Lower lobe of right lung (tissue), 2 donors: ENCODE data around the gene STARD8. TPM values are rescaled to one million over a fixed set of nuclear protein-coding genes. Genes with fewer than 3 reads are reported as not detected.

Source experiments
- ATAC-seq, 2 donors: fragments of 200-7000 bp; cut with Tn5 transposase; one replicate each; pipeline ENCODE4 v1.9.1; 2020 to 2022; ENCODE audit warnings: mild to moderate bottlenecking in 2 of 2, moderate library complexity in 2 of 2
- DNase-seq: peaks from one replicate; pipeline ENCODE4 v3.0.0-alpha.2; 2020
- H3K27ac ChIP-seq: fragments of 200-600 bp; one replicate; pipeline ENCODE4 v1.8.0; 2022
- H3K27me3 ChIP-seq: fragments of 200-600 bp; one replicate; pipeline ENCODE4 v1.8.0; 2022; ENCODE audit warnings: low read depth
- H3K36me3 ChIP-seq: fragments of 200-600 bp; one replicate; pipeline ENCODE4 v1.8.0; 2022; ENCODE audit warnings: mild to moderate bottlenecking
- H3K4me1 ChIP-seq: fragments of 200-600 bp; one replicate; pipeline ENCODE4 v1.8.0; 2022
- H3K4me3 ChIP-seq: fragments of 200-600 bp; one replicate; pipeline ENCODE4 v1.8.0; 2022; ENCODE audit warnings: mild to moderate bottlenecking
- H3K9me3 ChIP-seq: fragments of 200-600 bp; one replicate; pipeline ENCODE4 v1.8.0; 2022
- intact Hi-C: fragments of 100-400 bp; cut with DNase I; formaldehyde crosslinking; loops from one replicate; pipeline ENCODE4 v1.11.0; 2022
- total RNA-seq: library from RNA; stranded (reverse); fragmentation: NEBNext Ultra II Directional; extraction: Animal tissue kit (Norgen Biotek cat#: 25700); gene quantifications from one replicate; pipeline ENCODE4 v1.2.1, GENCODE V29; 2021
- TF ChIP-seq, protein P1 (sequence below): fragments of 200-600 bp; IDR thresholded peaks from one replicate; pipeline ENCODE4 v1.8.0; 2022; ENCODE audit warnings: antibody characterized with exemption, mild to moderate bottlenecking
- donor health status: DM: no; HTN: yes; CAD: no; lungs with severe emphysema.

The STARD8 gene
- total RNA-seq, 1 donor from 2014 or later, result 36.5 TPM

DNA sequence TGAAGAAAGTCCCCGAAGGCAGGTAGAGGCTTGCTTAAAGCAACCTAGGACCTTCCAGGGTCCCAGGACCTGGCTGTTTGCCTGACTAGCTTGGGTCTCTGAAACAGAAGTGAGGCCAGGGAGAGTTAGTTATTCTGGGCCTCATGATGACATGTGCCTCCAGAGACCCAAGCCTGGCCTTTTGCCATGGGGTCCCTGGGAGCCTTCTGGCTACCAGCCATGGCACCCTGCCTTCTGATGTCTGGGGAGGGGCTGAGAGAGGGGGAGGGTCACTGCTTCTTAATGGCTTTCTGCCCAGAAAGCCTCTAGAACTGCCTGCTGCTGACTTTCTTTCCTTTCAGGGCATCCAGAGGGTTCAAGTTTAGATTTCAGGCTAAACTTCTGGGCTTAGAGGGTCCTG is 1.0 kb upstream of the STARD8 start:
- DNase-seq (no peak), ATAC-seq (no peak)
- no peaks in the 10 kb centered on the region for H3K27me3 ChIP-seq
- no peak overlapping the region for H3K4me3 ChIP-seq
- TF ChIP-seq, protein P1, sequence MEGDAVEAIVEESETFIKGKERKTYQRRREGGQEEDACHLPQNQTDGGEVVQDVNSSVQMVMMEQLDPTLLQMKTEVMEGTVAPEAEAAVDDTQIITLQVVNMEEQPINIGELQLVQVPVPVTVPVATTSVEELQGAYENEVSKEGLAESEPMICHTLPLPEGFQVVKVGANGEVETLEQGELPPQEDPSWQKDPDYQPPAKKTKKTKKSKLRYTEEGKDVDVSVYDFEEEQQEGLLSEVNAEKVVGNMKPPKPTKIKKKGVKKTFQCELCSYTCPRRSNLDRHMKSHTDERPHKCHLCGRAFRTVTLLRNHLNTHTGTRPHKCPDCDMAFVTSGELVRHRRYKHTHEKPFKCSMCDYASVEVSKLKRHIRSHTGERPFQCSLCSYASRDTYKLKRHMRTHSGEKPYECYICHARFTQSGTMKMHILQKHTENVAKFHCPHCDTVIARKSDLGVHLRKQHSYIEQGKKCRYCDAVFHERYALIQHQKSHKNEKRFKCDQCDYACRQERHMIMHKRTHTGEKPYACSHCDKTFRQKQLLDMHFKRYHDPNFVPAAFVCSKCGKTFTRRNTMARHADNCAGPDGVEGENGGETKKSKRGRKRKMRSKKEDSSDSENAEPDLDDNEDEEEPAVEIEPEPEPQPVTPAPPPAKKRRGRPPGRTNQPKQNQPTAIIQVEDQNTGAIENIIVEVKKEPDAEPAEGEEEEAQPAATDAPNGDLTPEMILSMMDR, result no peak
- no peak overlapping the region for H3K27ac ChIP-seq
- no peaks in the 10 kb centered on the region for H3K36me3 ChIP-seq
- no peaks in the 10 kb centered on the region for H3K4me1 ChIP-seq
- no peaks in the 10 kb centered on the region for H3K9me3 ChIP-seq
- intact Hi-C loops, result no loop called here

- intact Hi-C loops, result no loop called here
- ATAC-seq, result no peak
- TF ChIP-seq, protein P1, result no peak
- H3K9me3 ChIP-seq, result no peaks in the 10 kb centered on the region
- no peaks in the 10 kb centered on the region for H3K27me3 ChIP-seq
- no peak overlapping the region for H3K27ac ChIP-seq
- H3K36me3 ChIP-seq, result no peaks in the 10 kb centered on the region
- DNase-seq, result no peak
- no peak overlapping the region for H3K4me3 ChIP-seq
- no peaks in the 10 kb centered on the region for H3K4me1 ChIP-seq
Measured at GRCh38 chrX:68648960-68649359, 1.5 kb downstream of the STARD8 start.

DNA sequence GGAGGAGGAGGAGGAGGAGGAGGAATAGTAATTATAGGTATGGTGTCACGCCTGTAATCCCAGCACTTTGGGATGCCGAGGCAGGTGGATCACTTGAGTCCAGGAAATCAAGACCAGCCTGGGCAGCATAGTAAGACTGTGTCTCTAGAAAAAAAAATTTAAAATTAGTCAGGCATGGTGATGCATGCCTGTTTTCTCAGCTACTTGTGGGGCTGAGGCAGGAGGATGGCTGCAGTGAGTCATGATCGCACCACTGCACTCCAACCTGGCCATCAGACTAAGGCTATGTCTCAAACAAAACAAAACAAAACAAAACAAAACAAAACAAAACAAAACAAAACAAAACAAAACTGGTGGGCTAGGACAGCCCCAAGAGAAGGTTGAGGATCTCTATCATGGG is 3.0 kb downstream of the STARD8 start:
- no peaks in the 10 kb centered on the region for H3K36me3 ChIP-seq
- H3K4me1 ChIP-seq, result no peaks in the 10 kb centered on the region
- intact Hi-C loops, result no loop called here
- DNase-seq (no peak), ATAC-seq (no peak)
- no peaks in the 10 kb centered on the region for H3K9me3 ChIP-seq
- no peak overlapping the region for H3K27ac ChIP-seq
- H3K27me3 ChIP-seq, result no peaks in the 10 kb centered on the region
- TF ChIP-seq, protein P1, result no peak
- H3K4me3 ChIP-seq, result no peak overlapping the region

GRCh38 chrX:68651110-68651509 is 3.6 kb downstream of the STARD8 start:
- TF ChIP-seq, protein P1, result no peak
- no peaks in the 10 kb centered on the region for H3K27me3 ChIP-seq
- H3K9me3 ChIP-seq, result no peaks in the 10 kb centered on the region
- H3K4me3 ChIP-seq, result no peak overlapping the region
- intact Hi-C loops, result no loop called here
- no peaks in the 10 kb centered on the region for H3K36me3 ChIP-seq
- no peaks in the 10 kb centered on the region for H3K4me1 ChIP-seq
- DNase-seq, result no peak
- no peak for ATAC-seq
- no peak overlapping the region for H3K27ac ChIP-seq

- TF ChIP-seq, protein P1, result no peak
- ATAC-seq (no peak), DNase-seq (no peak)
- no peaks in the 10 kb centered on the region for H3K9me3 ChIP-seq
- H3K36me3 ChIP-seq, result no peaks in the 10 kb centered on the region
- no peaks in the 10 kb centered on the region for H3K4me1 ChIP-seq
- H3K27me3 ChIP-seq, result no peaks in the 10 kb centered on the region
- intact Hi-C loops, result no loop called here
- no peak overlapping the region for H3K4me3 ChIP-seq
- H3K27ac ChIP-seq, result no peak overlapping the region
Measured at GRCh38 chrX:68652326-68653170, 5.1 kb downstream of the STARD8 start.
